ENCODE measurements around the gene GLRX2.

DNA sequence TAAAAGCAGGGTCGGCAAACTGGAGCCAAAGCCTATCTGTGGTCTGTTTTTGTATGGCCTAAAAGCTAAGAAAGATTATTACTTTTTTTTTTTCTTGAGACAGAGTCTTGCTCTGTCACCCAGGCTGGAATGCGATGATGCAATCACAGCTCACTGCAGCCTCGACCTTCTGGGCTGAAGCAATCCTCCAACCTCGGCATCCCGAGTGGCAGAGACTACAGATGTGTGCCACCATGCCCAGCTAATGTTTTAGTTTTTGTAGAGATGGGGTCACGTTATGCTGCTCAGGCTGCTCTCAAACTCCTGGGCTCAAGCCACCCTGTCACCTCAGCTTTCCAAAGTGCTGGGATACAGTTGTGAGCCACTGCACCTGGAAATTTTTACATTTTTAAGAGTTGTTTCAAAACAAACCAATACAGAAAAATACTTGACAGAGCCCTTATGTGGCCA, 6.5 kb upstream of the GLRX2 start:
- TF ChIP-seq, protein P1, sequence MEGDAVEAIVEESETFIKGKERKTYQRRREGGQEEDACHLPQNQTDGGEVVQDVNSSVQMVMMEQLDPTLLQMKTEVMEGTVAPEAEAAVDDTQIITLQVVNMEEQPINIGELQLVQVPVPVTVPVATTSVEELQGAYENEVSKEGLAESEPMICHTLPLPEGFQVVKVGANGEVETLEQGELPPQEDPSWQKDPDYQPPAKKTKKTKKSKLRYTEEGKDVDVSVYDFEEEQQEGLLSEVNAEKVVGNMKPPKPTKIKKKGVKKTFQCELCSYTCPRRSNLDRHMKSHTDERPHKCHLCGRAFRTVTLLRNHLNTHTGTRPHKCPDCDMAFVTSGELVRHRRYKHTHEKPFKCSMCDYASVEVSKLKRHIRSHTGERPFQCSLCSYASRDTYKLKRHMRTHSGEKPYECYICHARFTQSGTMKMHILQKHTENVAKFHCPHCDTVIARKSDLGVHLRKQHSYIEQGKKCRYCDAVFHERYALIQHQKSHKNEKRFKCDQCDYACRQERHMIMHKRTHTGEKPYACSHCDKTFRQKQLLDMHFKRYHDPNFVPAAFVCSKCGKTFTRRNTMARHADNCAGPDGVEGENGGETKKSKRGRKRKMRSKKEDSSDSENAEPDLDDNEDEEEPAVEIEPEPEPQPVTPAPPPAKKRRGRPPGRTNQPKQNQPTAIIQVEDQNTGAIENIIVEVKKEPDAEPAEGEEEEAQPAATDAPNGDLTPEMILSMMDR (conservative IDR thresholded peaks at IDR 0.05; ENCODE audit: low read depth, low read length): no peak
- TF ChIP-seq EZH2 (IDR thresholded peaks at IDR 0.05; ENCODE audit: borderline replicate concordance, low read depth, low read length, poor library complexity, severe bottlenecking): no peak
